HG03439 (cell line): ENCODE measurements around the gene PIPOX.

Source experiments
- ATAC-seq: cut with Tn5 transposase; IDR thresholded peaks from one replicate; pipeline ENCODE4 v1.9.1; 2021; ENCODE audit warnings: mild to moderate bottlenecking, moderate library complexity; ENCODE audit not compliant: unreplicated experiment

PIPOX gene

GRCh38 chr17:29018788-29019474, 24.0 kb upstream of the PIPOX start:
- no peak for ATAC-seq

- no peak for ATAC-seq
These were observed 23.3 kb upstream of the PIPOX start for GRCh38 chr17:29019475-29020181.

- ATAC-seq: no peak
These were observed 22.4 kb upstream of the PIPOX start for GRCh38 chr17:29020576-29020975.

- ATAC-seq: no peak
These were observed 21.7 kb upstream of the PIPOX start for GRCh38 chr17:29021226-29021625.

GRCh38 chr17:29022074-29022473, 20.9 kb upstream of the PIPOX start:
- no peak for ATAC-seq

GRCh38 chr17:29024316-29024952, 18.5 kb upstream of the PIPOX start:
- ATAC-seq: no peak

GRCh38 chr17:29031488-29031887, 11.5 kb upstream of the PIPOX start:
- no peak for ATAC-seq

- ATAC-seq: no peak
These were observed 10.7 kb upstream of the PIPOX start for GRCh38 chr17:29032013-29032856.

GRCh38 chr17:29032857-29033197, 10.1 kb upstream of the PIPOX start:
- ATAC-seq: no peak

GRCh38 chr17:29034510-29034909, 8.4 kb upstream of the PIPOX start:
- no peak for ATAC-seq

GRCh38 chr17:29036584-29036983, 6.4 kb upstream of the PIPOX start:
- no peak for ATAC-seq

- ATAC-seq: no peak
These were observed 5.2 kb upstream of the PIPOX start for GRCh38 chr17:29037739-29038084.

GRCh38 chr17:29038085-29038795, 4.7 kb upstream of the PIPOX start:
- no peak for ATAC-seq

GRCh38 chr17:29039764-29040598, 3.0 kb upstream of the PIPOX start:
- ATAC-seq: no peak

- no peak for ATAC-seq
These were observed 1.9 kb upstream of the PIPOX start for GRCh38 chr17:29041091-29041490.

GRCh38 chr17:29041571-29041970, 1.4 kb upstream of the PIPOX start:
- ATAC-seq: no peak

- ATAC-seq: no peak
These were observed 789 bp upstream of the PIPOX start for GRCh38 chr17:29042026-29042678.

GRCh38 chr17:29043539-29044145, 701 bp downstream of the PIPOX start:
- no peak for ATAC-seq

GRCh38 chr17:29045026-29045425, 2.1 kb downstream of the PIPOX start:
- ATAC-seq: no peak
